CMK (cell line): ENCODE results near the gene RPL9.
A peak's percentile ranks its signal among the peaks of the same experiment; 100 is the strongest.
"Not testable (repeated sequence)": the region's sequence is repeated elsewhere in the genome, so short reads cannot be mapped to it uniquely, and the experiment has no call there.

Experiments used
- DNase-seq: peaks from one replicate; pipeline ENCODE4 v3.0.0-alpha.2; 2010; ENCODE audit warnings: low read depth

Gene RPL9

DNA sequence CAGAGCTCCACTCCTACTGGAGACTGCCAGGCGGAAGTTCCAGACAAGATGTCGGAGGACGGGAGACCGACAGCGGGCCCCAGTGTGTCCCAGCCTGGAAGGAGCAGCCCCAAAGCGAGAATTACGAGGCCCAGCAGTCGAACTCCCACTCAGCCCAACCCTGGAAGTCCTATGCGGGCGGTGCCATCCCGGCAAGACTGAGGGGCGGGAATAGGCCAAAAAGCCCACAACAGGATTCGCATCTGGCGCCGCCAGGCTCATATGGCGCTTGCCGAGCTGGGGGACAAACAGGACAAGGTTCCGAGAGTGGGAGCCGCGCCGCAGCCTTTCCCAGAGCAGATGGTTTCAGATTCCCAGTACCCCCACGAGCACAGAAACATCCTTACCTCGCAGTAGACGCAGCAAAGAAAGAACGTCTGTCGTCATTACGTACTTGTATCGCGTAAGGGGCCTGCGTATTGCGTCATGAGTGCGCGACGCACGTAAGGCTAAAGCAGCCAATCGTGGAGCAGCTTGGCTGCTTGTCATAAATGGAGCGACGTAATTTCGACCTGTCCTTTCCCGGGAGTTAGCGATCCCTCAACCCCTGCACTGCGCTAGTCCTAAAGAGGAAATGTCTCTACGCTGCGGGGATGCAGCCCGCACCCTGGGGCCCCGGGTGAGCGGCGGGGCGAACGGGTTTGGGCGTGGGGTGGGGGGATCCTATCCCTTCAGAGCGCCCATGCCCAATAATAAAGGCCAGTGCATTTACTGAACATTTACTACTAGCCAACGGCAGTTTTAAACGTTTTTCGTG is at the start of gene RPL9, which contains the start of gene LIAS:
TSS of gene RPL9 (minus strand) at position 418 of the 796 bp plus-strand sequence. CDS start 483 bp downstream, outside the sequence.
TSS of gene LIAS (plus strand) at position 552 of the 796 bp plus-strand sequence. CDS start at position 614, 62 bp downstream.
- DNase-seq = peak; percentile 99

DNA sequence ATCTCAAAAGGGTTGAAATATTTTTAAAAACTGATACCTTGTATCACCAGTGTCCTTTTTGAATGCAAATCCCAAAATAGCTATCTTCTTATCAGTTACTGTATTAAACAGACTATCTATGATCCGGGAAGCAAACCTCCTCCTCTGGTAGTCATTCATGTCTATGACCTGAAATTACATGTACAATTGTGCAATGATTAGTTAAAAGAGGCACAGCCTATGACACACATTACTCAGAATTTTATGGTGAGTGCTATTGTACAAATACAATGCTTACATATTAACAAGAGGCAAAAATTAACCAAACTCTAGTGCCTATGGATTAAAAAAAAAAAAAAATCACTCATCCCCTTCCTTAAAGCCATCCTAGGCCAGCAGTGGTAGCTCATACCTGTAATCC is 46.9 kb upstream of the RPL9 start:
- DNase-seq = no peak

DNA sequence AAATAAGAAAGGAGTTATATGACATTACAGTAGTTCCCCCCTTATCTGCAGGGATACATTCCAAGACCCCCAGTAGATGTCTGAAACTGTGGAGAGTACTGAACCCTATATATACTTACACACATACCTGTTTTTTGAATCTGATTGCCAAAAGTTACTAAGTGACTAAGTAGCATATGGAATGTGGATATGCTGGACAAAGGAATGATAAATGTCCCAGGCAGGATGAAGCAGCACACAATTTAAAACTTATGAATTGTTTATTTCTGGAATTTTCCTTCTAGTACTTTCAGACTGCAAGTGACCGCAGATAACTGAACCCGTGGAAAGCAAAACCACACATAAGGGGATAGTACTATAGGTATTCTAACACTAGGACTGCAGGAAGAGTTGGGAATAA is 45.8 kb upstream of the RPL9 start:
- no peak for DNase-seq

DNA sequence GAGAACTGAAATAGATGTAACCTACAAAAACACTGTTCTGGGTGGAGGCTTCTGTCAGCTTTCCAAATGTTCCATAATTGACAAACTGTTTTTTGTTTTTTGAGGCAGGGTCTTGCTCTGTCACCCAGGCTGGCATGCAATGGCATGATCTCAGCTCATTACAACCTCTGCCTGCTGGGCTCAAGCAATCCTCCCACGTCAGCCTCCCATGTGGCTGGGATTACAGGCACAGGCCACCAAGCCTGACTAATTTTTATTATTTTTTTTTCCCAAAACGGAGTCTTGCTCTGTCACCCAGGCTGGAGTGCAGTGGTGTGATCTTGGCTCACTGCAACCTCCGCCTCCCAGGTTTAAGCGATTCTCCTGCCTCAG is 43.9 kb upstream of the RPL9 start:
- not testable (repeated sequence) for DNase-seq

DNA sequence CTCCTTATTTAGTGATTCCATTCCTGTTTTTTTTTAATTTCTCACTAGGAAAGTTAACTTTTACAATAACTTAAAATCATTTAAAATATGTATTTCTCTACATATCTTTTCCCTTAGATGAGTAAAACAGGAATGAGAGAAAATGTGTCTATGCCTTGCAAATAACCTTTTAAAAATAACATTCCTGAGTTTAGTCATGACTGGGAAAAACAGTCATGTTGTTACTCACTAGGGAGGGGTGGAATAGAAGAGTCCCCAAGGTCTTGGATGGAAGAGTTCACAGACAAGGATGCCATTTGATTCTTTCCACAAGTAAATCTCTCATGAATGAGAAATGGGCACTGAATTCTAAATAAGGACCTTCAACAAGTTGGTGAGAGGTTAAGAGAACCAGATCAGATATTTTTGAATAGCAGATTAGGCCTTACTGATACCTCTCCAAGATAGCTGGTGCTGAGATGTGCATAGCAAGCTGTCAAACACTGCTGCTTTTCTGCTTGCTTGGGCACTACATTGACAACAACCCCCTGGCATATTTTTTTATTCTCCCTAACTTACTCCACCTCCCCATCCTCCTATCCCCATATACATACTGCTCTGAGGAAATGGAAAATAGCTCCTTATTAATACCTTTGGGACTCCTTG is 43.4 kb upstream of the RPL9 start:
- no peak for DNase-seq

DNA sequence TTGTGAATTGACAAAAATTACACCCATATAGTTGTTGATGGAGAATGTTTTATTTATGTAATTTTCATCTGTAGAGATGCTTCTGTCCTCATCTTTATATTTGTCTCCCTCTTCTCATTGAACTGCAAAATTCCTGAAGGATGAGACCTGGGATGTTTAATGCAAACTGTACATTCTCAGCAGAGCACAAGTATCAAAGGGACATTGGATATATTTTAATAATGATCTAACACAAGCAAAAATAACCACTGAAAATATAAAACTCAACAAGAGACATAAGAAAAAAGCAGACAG is 40.0 kb upstream of the RPL9 start:
- no peak for DNase-seq

DNA sequence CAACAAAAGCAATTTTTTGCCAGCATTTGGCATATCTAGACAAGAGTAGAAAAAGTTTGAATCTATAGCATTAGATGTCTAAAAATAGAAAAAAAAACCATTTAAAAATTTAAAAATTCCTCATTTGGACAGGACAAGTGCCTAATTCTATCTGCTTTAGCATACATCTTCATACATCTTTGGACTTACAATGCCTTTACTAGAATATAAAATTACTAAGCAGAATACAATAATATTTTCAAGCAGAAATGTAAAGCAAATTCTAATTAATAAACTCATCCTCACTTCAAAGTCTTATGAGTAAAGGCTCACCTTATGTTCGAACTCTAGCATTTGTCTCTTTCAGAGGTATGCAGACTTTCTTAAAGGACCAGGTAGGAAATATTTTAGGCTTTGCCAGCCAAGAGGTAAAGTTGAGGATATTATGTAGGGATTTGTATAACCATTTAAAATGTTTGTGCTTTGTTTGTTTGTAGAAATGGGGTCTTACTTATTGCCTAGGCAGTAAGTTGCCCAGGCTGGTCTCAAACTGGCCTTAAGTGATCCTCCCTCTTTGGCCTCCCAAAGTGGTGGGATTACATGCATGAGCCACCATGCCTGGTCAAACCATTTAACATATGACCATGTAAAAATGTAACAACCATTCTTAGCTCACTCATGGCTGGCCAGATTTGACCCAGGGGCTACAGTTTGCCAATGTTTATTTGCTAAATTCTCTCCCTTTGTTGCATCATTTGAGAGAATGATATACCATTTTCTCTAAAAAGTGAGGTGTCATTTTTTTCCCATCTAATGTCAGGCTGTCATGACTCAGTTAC is 39.4 kb upstream of the RPL9 start:
- DNase-seq = no peak

DNA sequence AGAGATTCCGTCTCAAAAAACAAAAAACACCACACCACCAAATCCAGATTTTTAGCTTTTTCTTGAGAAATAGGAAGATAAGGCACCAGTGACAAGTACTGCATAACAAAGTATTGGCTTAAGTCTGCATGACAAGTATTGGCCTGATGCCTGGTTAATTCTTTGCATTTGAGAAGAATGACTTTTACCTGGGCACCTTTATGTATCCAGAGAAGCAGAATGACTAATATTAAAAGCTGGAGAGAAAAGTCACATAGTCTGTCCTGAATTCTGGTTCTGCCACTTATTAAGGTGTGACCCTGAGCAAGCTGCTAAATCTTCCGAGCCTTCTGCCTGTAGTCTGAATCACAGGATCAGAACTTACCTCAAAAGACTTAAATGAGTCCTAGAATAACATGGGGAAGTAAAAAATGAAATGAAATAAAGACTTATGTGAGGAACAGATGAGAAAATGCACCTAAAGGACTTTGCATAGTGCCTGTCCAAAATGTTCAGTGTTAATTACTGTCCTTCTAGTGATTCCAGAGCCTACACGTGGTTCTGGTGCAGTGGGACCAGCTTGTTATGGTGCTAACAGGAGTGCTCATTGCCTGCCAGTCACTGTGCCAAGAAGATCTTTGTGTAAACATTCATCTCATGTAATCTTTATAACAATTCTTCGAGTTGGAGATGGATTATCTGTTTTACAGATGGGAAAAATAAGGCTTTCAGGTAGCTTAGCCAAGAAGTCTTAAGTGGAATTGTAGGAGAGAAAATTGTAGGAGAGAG is 36.9 kb upstream of the RPL9 start:
- DNase-seq = no peak

DNA sequence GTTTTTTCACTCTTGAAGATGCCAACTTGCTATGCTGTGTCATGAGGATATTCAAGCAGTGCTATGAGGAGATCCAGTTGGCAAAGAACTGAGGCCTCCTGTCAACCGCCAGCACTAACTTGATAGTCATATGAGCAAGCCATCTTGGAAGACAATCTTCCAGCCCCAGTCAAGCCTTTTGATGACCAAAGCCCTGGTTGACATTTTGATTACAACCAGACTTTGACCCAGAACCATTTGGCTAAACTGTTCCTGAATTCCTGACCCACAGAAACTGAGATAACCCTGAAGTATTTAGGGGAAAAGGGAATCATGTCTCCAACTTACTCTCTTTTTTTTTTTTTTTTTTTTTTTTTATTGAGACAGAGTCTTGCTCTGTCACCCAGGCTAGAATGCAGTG is 35.6 kb upstream of the RPL9 start:
- DNase-seq = no peak

DNA sequence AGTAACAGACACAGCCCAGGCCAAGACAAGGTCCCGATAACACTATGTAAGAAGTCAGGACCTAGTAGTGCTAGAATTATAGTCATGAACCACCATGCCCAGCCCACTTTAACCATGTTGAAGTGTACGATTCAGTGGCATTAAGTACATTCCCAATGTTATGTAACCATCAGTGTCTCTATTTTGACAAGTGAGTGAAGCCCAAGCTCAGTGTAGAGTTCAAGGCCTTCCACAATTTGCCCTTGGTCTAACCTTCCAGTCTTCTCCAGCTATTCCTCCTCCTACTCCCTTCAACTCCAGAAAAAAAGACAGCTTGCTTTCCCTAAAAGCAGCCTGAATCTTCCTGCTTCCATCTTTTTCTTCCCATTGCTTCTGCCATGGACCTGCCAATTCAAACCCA is 31.6 kb upstream of the RPL9 start:
- DNase-seq = no peak

DNA sequence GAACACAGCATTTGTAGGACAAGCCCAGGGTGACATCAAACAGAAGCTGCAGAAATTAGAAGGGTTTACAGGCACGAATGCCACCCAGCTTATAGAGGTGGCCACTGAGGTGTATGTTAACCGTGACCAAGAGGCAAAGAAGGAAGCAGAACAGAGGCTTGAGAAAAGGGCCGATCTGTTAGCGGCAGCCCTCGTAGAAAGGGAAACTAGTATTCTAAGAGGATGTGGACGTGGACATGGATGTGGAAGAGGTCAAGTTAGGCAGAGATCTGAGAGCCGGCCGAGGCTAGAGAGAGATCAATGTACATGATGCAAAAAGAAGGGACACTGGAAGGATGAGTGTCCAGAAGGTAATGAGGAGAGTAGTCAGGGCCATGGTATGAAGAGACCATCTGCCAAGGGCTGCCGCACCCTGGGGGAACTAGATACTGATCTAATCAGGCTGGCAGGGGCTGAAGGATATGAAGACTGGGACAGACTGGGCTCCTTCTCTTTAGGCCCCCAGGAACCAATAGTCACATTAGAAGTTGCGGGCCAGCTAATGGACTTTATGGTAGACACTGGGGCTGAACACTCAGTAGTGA is 27.6 kb upstream of the RPL9 start:
- DNase-seq = no peak

DNA sequence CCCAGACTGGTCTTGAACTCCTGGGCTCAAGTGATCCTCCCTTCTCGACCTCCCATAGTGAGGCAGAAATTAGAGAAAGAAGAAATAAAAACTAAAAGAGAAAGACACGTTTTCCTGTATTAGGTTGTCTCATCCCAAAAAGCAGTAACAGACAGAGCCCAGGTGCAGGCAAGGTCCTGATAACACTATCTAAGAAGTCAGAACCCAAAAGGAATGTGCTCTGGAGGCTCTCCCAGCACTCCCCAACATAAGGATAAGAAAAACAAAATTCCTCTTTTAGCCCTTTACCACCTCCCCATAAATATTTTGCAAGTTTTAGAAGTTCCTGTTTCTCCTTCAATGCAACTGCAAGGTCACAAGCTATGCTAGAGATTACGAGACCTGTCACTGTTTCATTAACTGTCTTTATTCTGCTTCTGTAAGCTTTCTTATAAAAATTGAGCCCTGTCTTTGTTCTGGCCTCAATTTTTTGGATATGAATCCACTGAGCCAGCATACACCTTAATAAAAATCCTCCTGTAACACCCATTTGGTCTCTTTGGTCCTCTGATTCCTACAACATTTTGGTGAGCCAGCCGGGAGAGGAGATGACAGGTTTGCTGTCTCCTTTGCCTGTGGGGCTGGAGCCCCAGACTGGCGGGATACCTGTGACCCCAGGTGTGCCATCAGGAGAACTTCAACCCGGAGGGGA is 26.0 kb upstream of the RPL9 start:
- DNase-seq = no peak

DNA sequence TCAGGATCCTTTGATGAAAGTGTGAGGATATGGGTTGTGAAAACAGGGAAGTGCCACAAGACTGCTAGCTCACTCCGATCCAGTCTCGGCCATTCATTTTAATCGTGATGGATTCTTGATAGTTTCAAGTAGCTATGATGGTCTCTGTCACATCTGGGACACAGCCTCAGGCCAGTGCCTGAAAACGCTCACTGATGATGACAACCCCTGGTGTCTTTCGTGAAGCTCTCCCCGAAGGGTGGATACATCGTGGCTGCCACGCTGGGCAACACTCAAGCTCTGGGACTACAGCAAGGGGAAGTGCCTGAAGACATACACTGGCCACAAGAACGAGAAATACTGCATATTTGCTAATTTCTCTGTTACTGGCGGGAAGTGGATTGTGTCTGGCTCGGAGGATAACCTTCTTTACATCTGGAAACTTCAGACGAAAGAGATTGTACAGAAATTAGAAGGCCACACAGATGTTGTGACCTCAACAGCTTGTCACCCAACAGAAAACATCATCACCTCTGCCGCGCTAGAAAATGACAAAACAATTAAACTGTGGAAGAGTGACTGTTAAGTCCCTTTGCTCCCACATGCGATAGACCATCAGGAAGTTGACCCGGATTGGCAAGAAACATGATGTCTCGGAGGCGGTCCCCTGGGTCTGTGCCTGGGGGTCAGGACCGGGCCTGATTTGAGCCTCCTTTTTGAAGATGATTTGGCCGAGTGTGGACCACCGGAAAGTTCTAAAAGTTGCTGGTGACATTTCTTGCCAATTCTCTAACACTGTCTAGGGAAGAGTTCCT is 22.4 kb upstream of the RPL9 start:
- no peak for DNase-seq

DNA sequence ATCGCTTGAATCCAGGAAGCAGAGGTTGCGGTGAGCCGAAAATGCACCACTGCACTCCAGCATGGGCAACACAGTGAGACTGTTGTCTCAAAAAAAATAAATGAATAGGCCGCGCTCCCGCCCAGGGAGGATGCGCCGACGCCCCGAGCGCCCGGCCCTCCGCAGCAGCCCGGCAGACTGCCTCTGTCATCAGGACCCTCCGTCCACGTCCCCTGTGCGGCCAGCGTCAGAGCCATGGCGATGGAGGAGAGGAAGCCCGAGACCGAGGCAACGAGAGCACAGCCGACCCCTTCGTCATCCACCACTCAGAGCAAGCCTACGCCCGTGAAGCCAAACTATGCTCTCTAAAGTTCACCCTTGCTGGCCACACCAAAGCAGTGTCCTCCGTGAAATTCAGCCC is 21.5 kb upstream of the RPL9 start:
- DNase-seq = no peak

DNA sequence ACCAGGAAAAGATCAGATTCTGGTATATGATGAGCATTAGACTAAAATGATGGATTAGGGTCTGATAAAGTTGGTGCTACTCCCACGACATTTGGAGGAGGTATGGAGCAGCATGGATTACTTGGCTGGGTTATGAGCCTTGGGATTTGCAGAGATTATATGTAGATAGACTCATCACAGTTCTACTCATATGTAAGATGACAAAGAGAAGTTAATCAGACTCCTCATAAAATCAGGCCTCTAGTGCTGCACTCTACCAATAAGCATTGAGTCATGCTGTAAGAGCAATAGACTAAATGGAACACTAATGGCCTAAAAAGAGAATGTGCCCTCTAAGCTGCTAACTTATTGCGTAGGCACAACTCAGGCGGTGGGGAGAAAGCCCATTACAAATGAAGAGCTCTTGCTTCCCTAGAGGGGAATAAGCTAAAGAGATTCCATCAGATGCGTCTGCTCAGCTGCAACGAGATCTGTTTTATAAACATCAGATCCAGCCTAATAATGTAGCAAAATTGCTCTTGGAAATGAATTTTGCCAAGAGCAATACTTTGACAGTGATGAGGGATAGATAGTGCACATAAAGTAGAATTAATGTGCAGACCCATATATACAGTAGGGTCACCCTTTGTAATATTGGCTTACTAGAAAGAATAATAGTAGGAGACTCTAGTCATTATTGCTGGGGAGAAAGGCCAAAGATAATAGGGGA is 17.6 kb upstream of the RPL9 start:
- no peak for DNase-seq

DNA sequence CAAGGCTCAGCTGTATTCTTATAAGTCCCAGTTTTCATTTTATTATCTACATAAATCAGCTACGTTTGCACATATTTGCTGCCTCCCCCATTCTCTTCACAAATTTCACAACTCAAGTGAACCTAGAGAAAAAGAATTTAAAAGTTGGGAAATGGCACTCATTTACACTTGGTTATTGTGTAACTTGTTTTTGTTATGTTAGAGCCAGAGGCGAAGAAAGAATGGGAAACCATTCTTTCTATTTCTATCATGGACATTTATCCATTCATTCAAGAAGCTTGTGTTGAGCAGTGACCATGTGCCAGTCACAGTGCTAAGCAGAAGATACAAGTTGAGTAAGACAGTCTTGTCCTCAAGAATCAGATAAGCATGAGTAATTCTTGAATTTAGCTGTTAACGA is 13.7 kb upstream of the RPL9 start:
- DNase-seq = no peak

DNA sequence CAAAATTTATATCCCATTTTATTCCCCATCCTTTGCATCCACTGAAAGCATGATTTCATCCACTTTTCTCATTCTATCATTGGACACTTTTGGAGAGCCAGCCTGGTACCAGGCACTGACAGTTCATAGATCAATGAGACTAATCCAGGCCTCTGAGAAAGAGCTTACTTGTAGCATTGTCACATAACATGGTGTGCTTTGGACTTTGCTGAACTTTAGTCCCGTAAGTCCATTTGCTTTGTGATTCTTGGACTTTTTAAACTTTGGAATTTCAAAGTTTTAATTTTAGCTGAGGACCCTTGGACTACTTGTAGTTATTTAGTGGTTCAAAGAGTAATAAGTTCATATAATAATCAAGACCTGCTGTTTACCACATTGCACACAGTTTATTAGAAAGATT is 11.7 kb upstream of the RPL9 start:
- no peak for DNase-seq

DNA sequence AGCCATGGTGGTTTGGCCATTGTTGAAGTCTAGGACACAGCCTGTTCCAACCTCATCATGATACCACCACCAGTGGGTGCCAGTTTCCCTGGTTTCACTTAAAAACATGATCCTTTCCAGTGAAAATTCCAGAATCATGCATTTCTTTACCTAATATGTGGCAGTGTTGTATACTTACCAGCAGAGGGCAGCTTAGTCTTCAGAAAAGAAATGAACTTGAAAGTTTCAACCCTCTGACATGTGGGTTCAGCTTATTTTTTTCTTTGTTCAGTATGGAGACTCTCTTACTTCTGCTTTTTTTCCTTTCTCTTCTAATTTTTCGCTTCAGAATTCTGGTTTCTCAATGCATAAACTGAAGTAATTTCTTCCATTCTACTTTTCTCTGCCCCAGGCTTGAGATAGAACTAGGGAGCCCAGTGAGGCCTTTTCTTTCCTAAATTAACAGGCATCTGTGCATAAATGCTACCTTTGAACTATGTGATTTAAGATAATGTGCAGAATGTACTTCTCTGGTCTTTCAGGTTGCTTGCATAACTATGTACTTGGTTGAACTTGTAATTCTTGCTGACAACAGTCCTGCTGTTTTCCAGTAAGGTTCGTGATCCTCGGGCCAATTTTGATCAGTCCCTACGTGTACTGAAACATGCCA is 10.8 kb upstream of the RPL9 start:
- DNase-seq = peak; percentile 63

DNA sequence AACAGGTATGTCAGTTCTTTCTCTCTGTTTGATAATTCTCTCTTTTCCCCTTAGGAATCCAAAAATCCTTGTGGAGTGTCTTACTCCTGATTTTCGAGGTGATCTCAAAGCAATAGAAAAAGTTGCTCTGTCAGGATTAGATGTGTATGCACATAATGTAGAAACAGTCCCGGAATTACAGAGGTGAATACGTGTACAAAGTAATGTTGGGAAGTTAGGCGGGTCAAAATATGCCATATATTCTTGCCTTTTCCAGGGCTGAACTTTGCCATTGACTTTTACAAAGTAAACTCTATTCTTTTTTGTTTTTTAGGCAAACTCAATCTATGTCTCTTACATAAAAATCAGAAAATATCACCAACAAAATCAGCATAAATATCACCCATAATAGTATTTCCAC is 8.7 kb upstream of the RPL9 start:
- no peak for DNase-seq
